GM12875 (cell line): ENCODE results near the gene GNB1.

Experiments
- H3K4me3 ChIP-seq: one replicate; pipeline ENCODE4 v1.5.1; 2011; ENCODE audit warnings: low read depth, low read length, control low read depth
- CTCF ChIP-seq: IDR thresholded peaks from 2 replicates; pipeline ENCODE4 v1.5.1; 2011; ENCODE audit warnings: low read depth, mild to moderate bottlenecking, control low read depth, inconsistent platforms, low read length, moderate library complexity, borderline replicate concordance; ENCODE audit not compliant: insufficient read depth

The GNB1 gene

GRCh38 chr1:1815606-1816281, 75.1 kb downstream of the GNB1 start:
- no peak for TF ChIP-seq CTCF
- no peak overlapping the region for H3K4me3 ChIP-seq

GRCh38 chr1:1809489-1809888, 81.4 kb downstream of the GNB1 start:
- TF ChIP-seq CTCF = no peak

GRCh38 chr1:1808206-1808605, 82.7 kb downstream of the GNB1 start:
- no peak overlapping the region for H3K4me3 ChIP-seq
- no peak for TF ChIP-seq CTCF

More at GRCh38 chr1:1809489-1809888, 81.4 kb downstream of the GNB1 start:
- no peak overlapping the region for H3K4me3 ChIP-seq

GRCh38 chr1:1806890-1807289, 84.0 kb downstream of the GNB1 start:
- no peak for TF ChIP-seq CTCF

GRCh38 chr1:1804301-1804700, 86.6 kb downstream of the GNB1 start:
- TF ChIP-seq CTCF = no peak
- no peak overlapping the region for H3K4me3 ChIP-seq

More at GRCh38 chr1:1806890-1807289, 84.0 kb downstream of the GNB1 start:
- H3K4me3 ChIP-seq = no peak overlapping the region

GRCh38 chr1:1802871-1803270, 88.0 kb downstream of the GNB1 start:
- no peak for TF ChIP-seq CTCF

GRCh38 chr1:1799716-1800115, 91.2 kb downstream of the GNB1 start:
- no peak overlapping the region for H3K4me3 ChIP-seq
- TF ChIP-seq CTCF = no peak

More at GRCh38 chr1:1802871-1803270, 88.0 kb downstream of the GNB1 start:
- H3K4me3 ChIP-seq = no peak overlapping the region
